ENCODE results near the gene CBX2.

Gene CBX2

GRCh38 chr17:79836972-79837887 is 59.3 kb downstream of the CBX2 start:
- Mint-ChIP-seq H3K36me3 (peaks cover 5% of the 10 kb centered on the region), H3K27ac (no peak overlapping the region), H3K27me3 (peaks cover 3% of the 10 kb centered on the region), H3K4me3 (peak overlapping the region; percentile 89), H3K9me3 (ENCODE audit: low read depth) (no peaks in the 10 kb centered on the region), H3K4me1 (ENCODE audit: low read depth) (peaks cover 34% of the 10 kb centered on the region)
